Putamen (tissue), 1 donor: Measurements from ENCODE around the gene FLT1.

Source experiments
- DNase-seq: peaks from one replicate; pipeline ENCODE4 v3.0.0-alpha.2; 2016; ENCODE audit warnings: low spot score

FLT1 gene

DNA sequence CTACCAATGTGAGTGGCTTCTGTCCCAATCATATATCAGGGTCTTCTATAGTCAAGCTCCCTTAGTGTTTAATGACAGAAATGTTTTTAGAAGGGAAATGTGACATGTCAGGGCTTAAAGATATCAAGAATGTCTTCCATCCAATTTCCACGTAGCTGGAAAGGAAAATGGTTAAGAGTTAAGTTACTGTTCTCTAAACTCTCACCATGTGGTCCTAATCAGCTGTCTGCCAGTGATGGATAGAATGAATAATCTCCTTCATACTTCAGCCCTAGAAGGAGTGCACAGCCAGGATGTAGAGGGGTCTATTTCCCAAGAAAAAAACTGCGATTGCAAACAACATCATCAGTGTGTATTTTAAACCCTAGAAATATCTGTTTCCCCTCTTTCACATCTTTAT is 36.3 kb downstream of the FLT1 start:
- DNase-seq: no peak

DNA sequence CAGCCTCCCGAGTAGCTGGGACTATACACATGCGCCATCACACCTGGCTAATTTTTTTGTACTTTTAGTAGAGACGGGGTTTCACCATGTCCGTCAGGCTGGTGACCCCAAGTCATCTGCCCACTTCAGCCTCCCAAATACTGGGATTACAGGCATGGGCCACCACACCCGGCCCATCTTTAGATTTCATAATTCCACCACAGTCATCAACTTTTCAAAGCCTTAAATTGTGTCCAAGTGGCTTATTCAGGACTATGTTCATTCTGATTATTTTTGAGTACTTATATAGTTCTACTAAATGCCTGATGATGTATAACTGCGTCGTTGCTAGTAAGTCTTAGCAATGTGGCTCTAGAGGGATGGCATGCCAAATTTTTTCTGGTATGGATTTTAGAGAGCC is 36.9 kb downstream of the FLT1 start:
- DNase-seq: no peak

DNA sequence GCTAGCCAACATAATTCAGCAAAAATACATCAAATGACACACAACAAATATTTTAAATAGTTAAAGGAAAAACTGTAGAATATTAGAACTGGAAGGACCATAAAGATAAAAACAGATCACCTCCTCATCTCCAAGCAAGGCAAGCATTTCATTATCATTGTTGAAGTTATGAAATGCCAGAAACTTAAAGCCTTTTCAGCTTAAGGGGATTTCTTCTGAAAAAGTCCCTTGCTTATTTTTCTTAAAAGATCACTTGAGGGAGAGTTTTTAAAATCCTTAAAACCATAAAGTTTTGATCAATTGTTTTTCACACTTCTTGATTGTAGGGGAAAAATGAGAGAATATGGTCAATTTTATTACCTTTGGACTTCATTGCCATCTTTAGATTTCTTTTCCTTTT is 37.4 kb downstream of the FLT1 start:
- DNase-seq: no peak

DNA sequence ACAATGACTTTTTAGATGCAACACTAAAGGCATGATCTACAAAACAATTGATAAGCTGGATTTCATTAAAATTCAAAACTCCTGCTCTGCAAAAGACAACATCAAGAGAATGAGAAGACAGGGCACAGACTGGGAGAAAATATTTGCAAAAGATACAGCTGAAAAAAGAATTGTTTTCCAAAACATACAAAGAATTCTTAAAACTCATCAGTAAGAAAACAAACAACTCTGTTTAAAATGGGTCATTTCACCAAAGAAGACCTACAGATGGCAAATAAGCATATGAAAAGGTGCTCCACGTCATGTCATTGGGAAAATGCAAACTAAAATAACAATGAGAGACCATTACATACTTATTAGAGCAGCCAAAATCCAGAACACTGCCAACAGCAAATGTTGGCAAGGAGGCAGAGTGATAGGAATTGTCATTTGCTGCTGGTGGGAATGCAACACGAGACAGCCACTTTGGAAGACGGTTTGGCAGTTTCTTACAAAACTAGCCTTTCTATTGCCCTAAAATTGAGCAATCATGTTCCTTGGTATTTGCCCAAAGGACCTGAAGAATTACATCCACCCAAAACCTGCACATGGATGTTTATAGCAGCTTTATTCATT is 39.2 kb downstream of the FLT1 start:
- no peak for DNase-seq

DNA sequence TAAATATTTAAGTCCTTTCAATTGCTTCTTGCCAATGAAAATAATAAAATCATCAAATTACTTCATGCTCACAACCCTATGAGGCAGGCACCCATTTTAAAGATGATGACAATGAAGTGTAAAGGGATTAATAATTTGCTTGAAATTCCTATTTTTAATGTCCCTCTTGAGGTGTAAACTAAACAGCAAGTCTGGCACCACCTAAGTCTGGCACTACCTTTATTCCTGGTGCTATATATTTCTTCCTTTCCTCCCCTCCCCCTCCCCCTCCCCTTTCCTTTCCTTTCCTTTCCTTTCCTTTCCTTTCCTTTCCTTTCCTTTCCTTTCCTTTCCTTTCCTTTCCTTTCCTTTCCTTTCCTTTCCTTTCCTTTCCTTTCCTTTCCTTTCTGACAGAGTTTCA is 42.2 kb downstream of the FLT1 start:
- DNase-seq: no peak

DNA sequence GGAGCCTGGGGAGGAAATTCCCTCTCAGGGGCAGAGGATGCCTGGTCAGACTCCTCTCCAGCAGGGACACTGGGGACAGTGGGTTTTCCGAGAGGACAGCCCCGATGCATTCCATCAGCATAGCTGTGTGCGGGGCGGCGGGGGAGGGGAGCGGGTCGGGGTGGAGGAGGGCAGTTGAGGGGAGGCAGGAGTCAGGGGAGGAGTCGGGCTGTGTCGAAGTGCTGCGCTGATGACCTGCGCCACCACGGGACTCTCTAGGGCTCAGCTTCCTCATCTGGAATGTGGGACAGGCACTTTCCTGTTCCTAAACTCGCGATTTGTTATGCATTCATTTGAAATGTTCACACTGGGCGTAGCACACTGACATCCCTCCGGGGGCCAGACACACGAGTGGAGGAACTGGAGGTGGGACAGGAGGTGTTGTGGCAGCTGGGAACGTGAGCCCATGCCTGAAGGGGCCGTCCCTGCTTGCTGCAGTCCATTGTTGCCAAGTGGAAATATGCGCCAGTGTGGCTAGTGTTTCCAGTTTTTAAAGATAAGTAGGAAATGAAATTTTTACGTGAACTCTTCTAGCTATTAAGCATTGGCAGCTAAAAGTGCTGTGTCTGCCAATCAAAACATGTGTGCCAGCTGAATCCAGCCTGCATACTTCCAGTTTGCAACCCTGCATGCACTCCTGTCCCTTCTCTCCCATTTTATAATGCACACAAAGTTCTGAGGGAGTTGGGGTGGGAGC is 43.3 kb downstream of the FLT1 start:
- DNase-seq: no peak

DNA sequence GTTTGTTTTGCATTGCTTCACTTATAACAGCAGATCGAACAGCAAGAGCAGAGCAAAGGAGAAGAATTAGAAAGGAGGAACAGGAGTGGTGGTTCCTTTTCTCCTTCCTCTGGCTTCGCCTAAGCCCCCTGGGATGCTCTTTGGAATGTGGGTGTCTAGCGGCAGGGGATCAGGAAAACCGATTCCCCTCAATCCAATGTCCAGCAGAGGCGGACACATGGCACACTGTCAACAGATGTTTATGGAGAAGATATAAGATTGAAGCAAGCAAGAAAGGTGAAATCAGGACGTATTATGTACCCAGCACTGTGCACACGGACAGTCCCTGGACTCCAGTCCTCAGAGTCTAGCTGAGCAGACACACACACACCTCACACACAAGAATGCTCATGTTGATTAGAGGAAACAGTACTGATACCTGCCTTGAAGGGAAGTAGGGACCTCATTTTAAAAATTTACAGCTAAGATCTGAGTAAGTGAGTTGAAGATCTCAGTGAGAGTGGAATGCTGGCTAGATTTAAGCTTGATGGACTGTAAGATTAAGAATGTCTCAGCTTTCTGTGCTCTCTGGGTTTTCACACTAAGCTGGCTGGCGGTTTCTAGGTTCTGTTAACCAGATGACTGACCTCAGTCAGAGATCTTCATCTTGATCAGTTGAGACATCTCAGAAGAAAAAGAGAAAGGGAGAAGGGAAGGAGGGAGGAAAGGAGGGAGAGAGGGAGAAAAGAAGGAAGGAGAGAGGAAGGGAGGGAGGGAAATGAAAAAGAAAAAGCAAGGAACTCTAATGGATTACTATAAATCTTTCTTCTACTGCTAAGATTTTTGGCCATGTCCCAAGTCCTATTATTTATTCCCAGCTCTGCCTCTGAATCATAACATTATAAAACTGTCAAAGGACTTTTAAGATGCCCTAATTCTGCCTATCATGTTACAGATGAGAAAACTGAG is 44.8 kb downstream of the FLT1 start:
- DNase-seq: no peak

DNA sequence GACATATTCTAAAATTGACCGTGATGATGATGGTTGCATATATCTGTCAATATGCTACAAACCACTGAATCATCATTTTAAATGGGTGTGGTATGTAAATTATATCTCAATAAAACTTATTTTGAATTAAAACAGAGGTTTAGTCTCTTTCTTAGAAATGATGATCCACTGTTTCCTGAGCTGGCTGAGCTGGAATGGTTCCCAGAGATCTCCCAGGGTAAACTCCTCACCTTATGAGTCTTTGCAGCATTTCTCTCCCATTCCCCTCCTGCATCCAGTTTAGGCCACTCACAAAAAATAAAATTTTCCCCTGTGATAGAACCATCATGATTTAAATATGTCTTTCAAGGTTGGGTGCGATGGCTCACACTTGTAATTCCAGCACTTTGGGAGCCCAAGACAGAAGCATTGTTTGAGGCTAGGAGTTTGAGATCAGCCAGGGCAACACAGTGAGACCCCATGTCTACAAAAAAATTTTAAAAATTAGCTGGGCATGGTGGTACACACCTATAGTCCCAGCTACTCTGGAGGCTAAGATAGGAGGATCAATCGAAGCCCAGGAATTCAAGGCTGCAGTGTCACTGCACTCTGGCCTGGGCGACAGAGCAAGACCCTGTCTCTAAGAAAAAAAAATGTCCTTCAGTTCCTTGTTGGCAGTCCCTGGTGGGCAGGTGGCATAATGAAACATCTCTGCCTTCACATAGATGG is 46.1 kb downstream of the FLT1 start:
- DNase-seq: no peak

DNA sequence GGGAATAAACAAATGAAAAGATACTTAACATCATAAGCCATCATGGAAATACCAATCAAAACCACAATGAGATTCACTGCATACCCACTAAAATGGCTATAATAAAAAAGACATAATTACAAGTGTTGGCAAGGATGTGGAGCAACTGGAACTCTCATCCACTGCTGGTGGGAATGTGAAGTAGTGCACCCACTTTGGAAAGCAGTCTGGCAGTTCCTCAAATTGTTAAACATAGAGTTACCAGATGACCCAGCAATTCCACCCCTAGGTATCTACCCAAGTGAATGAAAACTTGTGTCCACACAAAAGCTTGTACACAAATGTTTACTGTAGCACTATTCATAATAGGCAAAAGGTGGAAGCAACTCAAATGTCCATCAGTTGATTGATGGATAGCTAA is 46.9 kb downstream of the FLT1 start:
- DNase-seq: no peak

DNA sequence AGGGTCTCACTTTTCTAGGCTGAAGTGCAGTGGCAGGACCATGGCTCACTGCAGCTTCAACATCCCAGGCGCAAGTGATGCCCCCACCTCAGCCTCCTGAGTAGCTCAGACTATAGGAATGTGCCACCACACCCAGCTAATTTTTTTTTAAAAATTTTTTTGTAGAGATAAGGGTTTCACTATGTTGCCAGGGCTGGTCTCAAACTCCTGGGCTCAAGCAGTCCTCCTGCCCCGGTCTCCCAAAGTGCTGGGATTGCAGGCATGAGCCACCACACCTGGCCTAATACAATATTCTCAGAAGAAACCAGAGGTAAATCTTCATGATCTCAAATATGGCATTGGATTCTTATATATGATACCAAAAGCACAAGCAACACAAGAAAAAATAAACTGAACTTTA is 47.7 kb downstream of the FLT1 start:
- DNase-seq: no peak

DNA sequence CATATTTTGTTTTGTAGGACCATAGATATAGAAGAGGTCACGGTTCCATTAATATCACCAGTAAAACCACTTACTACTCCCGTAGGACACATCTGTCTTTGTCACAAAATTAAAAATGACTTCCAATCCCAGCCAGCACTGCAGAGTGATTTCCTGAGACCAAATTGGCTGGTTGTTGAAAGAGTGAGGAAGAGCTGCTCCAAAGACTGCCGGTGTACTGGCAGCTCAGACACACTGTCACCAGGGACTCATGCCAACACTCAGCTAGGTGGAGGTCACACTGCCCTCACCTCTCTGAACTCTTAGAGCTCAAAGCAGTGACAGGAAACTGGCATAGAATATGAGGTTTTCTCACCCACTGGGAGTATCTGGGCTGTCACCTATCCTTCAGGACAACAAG is 52.1 kb downstream of the FLT1 start:
- DNase-seq: no peak

DNA sequence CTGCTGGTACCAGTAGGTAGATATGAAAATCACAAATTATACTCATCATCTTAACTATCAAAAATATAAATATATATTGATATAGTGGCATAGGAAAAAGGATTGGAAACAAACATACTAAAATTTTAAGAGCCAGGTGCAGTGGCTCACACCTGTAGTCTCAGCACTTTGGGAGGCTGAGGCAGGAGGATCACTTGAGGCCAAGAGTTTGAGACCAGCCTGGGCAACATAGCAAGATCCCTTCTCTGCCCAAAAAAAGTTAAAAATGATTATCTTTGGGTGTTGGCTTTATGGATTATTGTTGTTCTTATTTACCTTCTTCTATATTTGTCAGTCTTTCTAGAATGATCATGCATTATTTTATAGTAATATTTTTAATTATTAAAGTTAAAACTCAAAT is 53.4 kb downstream of the FLT1 start:
- no peak for DNase-seq

DNA sequence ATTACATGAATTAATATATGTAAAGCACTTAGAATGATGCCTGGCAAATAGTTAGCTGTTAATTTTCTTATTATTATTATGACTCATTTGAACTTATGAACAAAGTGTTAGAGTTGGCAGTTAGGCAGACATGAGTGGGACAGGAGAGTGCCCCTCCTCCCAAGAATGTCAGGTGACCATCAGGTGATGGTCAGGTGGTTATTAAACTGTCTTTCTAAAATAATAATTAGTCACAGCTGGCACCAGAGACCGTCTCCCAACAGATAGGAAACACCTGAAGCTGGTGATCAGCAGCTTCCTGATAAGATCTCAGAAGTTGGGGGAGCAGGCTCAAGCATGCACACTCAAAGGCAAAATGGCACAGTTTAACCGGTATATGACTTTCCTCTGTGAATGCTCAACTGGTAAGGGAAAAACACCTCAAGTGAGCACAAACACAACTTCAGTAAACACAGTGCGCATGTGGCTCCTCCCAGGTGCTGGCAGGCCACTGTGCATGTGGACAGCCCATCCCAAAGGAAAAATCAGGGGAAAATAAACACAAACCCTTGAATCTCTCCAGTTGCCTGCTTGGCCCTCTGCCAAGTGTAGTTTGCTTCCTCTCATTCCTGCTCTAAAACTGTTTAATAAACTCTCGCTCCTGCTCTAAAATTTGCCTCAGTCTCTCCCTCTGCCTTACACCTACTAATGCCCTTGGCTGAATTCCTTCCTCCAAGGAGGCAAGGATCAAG is 54.0 kb downstream of the FLT1 start:
- DNase-seq: no peak

DNA sequence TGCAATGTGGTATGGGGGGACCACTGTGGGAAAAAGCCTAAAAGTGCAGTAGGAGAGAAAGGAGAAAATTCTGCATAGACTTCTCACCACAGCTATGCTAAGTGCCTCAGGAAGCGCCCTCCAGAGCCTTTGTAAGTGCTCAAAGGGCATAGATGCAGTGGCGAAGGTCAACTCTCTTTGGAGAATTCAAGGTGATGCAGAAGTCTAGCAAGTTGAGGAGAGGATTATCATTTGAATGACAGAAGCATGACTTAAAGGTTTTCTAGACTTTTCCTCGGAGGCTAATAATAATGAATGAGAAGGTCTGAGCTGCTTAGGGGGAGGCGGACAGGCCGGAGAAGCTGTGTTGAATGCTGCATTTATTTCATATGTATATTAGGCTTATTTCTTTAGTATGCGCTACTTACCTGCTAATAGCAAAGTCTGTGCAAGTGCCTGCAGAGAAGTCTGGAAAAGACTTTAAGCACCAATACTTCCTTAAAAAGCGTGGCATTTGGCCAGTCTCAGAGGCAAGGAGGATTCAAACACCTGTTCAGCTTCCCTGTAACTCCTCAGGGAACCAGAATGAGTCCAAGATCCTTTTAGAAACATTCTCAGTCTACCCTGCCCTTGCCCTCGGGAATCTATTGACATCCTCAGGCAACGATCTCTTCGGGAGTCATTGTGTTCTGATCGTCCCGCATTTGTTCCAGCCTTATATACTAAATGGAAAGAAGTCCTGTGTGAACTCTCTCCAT is 56.2 kb downstream of the FLT1 start:
- DNase-seq: no peak

DNA sequence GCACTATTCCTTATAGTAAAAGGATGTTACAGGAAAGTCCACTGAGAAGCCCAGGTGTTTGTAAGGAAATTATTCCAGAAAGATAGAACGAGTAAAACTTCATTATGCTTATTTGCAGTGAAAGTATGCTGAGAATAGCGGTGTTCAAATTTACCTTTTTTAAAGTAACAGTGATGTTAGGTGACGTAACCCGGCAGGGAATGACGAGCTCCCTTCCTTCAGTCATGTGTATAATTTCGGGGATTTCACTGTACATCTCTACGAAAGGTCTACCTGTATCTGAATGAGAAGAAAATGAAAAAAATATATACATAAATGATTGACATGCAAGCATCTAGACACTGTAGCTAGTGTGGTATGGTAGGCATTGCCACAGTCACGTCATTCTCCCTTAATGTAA is 56.9 kb downstream of the FLT1 start:
- DNase-seq: no peak

DNA sequence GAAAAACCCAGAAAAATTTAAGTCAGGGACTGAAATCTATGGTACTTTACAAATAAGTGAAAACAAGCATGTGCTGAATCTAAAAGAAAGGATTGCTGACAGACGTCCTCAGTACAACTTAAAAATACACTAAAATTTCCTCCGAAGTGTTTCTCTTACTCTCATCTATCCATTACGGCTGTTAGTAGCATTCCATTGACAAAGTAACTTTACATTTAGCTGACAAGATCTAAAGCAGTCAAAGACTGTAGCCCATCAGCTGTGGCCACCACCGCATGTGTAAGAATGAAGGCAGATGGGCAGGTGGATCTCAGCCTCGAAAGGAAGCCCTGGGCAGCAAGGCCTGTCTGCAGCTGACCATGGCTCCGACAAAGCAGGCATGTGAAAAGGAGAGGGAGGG is 59.0 kb downstream of the FLT1 start:
- DNase-seq: no peak

DNA sequence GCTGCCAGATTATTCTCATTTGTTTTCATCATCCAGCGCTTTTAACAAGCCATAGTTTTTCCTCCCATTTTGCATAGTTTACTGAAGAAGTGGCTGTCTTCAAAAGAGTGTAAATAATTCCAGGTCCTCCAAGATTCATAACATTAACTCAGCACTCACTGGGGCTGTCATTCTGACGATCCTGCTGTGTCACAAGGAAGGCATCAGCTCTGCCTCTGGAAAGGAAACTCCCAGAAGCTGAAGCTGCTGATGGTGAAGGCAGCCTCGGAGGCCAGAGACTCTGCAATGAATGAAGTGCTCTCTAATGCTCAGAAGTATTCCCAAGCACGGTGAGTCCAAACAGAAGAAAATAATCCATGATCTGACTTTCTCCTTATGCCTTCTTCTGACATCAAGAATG is 60.0 kb downstream of the FLT1 start:
- no peak for DNase-seq

DNA sequence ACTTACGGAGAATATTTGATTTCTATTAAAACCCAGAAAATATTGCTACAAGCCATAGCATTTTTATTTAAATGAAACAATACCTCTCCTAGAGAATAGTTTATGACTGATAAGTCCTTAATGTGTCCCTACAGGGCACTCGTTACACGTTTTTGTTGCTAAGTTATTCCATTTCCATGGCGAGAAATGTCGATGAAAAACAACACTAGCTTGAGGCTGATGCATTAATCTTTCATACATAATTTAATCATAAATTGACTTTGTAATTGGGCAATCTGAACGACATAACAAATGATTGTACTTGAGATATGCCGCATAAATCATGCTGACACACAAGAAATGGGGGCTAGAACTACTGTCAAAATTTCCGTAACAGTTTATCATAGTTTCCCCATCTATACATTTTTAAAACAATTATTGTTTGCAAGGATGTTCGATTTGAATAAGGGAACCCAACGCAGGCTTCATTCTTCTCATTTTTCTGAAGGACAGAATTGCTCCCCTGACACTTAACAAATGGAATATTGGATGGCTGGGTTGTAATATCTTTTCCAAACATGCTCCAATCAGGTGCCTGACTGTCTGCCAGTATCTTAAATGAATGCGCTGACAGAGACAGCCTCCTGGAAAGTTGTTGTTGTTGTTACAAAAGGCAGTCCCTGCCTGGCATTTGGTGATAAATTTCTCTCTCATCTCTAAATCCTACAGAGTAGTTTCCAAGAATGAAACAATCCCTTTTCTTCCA is 61.9 kb downstream of the FLT1 start:
- no peak for DNase-seq

DNA sequence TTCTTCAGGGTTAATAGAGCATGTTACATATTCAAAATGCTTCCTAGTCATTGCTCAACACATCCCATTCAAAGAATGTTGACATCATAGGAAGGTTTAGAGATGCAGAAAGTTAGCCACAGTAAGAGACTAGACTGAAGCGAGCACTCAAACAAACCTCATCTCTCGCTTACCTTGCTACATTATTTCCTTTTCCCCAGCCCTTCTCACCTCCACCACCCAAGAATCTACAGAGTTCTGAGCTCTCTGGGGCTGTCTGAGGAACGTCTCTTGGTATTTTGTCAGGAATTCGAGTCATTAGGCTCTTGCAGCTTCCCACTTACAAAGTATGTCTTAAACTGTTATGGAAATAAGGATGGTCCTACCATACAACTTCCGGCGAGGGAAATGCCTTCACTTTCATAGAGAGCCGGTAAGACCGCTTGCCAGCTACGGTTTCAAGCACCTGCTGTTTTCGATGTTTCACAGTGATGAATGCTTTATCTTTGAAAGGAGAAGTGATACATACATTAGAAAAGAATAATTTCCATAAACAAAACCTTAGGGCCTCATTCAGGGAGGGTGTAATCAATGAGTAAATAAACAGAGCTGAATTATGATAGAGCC is 65.1 kb downstream of the FLT1 start:
- DNase-seq: no peak

DNA sequence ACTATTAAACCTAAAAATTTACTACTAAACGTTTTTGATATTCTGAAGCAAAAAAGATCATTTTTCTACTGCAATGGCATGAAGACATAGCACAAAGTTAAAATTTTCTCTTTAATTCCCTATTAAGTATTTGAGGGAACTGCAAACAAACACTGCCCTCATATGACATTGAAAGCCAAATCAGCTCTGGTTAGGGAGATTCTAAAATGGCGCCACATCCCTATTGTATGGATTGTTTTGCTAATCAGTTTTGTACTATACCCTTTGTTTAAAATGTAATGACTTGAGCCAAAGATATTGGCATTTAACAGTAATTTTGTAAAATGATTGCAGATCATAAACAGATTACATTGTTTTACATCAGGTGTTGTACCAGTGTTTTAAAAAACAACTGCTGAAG is 65.8 kb downstream of the FLT1 start:
- no peak for DNase-seq
